Measurements from ENCODE around the gene FAM13A. TPM values are rescaled to one million over a fixed set of nuclear protein-coding genes. Genes with fewer than 3 reads are reported as not detected.

The FAM13A gene
- total and polyA plus RNA-seq, 9 of the 15 experiments (the other 6 are each of a cell fraction or from before 2014, with no cell fraction given), result 11.3 to 23.3 (median 14.7) TPM

- peak; percentile 24; the same call in 1 of the 2 replicates for TF ChIP-seq MGA (IDR thresholded peaks at IDR 0.05)
- TF ChIP-seq HNRNPH1 (optimal IDR thresholded peaks at IDR 0.05; ENCODE audit: low read depth, low read length), result no peak
- TF ChIP-seq SMC3 (conservative IDR thresholded peaks at IDR 0.05; ENCODE audit: insufficient read depth, low read depth, low read length), result no peak
- peak; percentile 75 for TF ChIP-seq DPF2 (IDR thresholded peaks at IDR 0.05)
- TF ChIP-seq NR3C1 (CRISPR knock-in tag; IDR thresholded peaks at IDR 0.05), result no peak
- no peak for TF ChIP-seq SFPQ (IDR thresholded peaks at IDR 0.05; ENCODE audit: low read depth, low read length)
- TF ChIP-seq MYNN (IDR thresholded peaks at IDR 0.05), result no peak
- no peak for TF ChIP-seq MYNN (CRISPR knock-in tag; IDR thresholded peaks at IDR 0.05)
- TF ChIP-seq ZNF785 (CRISPR knock-in tag; IDR thresholded peaks at IDR 0.05), result no peak
- TF ChIP-seq ARID3A (IDR thresholded peaks at IDR 0.05; ENCODE audit: borderline replicate concordance, low read depth, low read length), result no peak; the same call in 1 of the 2 replicates
- TF ChIP-seq PRMT5 (CRISPR knock-in tag; IDR thresholded peaks at IDR 0.05), result no peak
- TF ChIP-seq GATAD2B (IDR thresholded peaks at IDR 0.05; ENCODE audit: borderline replicate concordance), result no peak
- no peak for TF ChIP-seq RHOXF2B (CRISPR knock-in tag; conservative IDR thresholded peaks at IDR 0.05)
- TF ChIP-seq ZNF217 (CRISPR knock-in tag; IDR thresholded peaks at IDR 0.05), result no peak
- peak; percentile 95 for TF ChIP-seq ATF7 (IDR thresholded peaks at IDR 0.05)
These were observed 56.1 kb downstream of the FAM13A start (continued) for GRCh38 chr4:89000844-89001360.

All from K562 (cell line).